Tongue (tissue), 1 donor: Measurements from ENCODE around the gene LPXN. TPM values are rescaled to one million over a fixed set of nuclear protein-coding genes. Genes with fewer than 3 reads are reported as not detected.

Experiments
- total RNA-seq: library from RNA; depleted of rRNA; stranded (reverse); fragments of >200 nt; gene quantifications from one replicate; pipeline ENCODE4 v1.2.3, GENCODE V29; 2014

Gene LPXN
- total RNA-seq, 1 donor from 2014 or later, result 3.9 TPM

Other genes starting within 250 kb of the LPXN start
- gene OR5B17, start 216.8 kb downstream of the LPXN start, total RNA-seq, result not detected
- not detected for gene OR5B3, start 169.0 kb downstream of the LPXN start, total RNA-seq
- not detected for gene OR5B2, start 147.7 kb downstream of the LPXN start, total RNA-seq
- not detected for gene OR5B12, start 133.6 kb downstream of the LPXN start, total RNA-seq
- not detected for gene OR5B21, start 67.8 kb downstream of the LPXN start, total RNA-seq
- 53.2 TPM for gene ZFP91, start 3.2 kb upstream of the LPXN start, total RNA-seq
- 1.1 TPM for gene CNTF, start 46.8 kb upstream of the LPXN start, total RNA-seq
- not detected for gene GLYAT, start 156.1 kb upstream of the LPXN start, total RNA-seq